Measurements from ENCODE around the gene STMN1.
A peak's percentile ranks its signal among the peaks of the same experiment; 100 is the strongest.

Gene STMN1

GRCh38 chr1:25862785-25863485 is 43.3 kb downstream of the STMN1 start:
- Mint-ChIP-seq H3K4me3 (no peak overlapping the region), H3K9me3 (no peaks in the 10 kb centered on the region), H3K27ac (no peak overlapping the region), H3K4me1 (ENCODE audit: low read depth) (peaks cover 21% of the 10 kb centered on the region), H3K27me3 (ENCODE audit: low read depth) (no peaks in the 10 kb centered on the region), H3K36me3 (ENCODE audit: low read depth) (no peaks in the 10 kb centered on the region)
- DNase-seq (ENCODE audit: low spot score) = no peak

- Mint-ChIP-seq H3K27me3 (ENCODE audit: low read depth) (no peaks in the 10 kb centered on the region), H3K27ac (no peak overlapping the region), H3K36me3 (ENCODE audit: low read depth) (no peaks in the 10 kb centered on the region), H3K9me3 (no peaks in the 10 kb centered on the region), H3K4me3 (peak overlapping the region; percentile 47), H3K4me1 (ENCODE audit: low read depth) (peaks cover 22% of the 10 kb centered on the region)
- no peak for DNase-seq (ENCODE audit: low spot score)
These were observed 44.6 kb downstream of the STMN1 start for GRCh38 chr1:25861316-25862286.

DNA sequence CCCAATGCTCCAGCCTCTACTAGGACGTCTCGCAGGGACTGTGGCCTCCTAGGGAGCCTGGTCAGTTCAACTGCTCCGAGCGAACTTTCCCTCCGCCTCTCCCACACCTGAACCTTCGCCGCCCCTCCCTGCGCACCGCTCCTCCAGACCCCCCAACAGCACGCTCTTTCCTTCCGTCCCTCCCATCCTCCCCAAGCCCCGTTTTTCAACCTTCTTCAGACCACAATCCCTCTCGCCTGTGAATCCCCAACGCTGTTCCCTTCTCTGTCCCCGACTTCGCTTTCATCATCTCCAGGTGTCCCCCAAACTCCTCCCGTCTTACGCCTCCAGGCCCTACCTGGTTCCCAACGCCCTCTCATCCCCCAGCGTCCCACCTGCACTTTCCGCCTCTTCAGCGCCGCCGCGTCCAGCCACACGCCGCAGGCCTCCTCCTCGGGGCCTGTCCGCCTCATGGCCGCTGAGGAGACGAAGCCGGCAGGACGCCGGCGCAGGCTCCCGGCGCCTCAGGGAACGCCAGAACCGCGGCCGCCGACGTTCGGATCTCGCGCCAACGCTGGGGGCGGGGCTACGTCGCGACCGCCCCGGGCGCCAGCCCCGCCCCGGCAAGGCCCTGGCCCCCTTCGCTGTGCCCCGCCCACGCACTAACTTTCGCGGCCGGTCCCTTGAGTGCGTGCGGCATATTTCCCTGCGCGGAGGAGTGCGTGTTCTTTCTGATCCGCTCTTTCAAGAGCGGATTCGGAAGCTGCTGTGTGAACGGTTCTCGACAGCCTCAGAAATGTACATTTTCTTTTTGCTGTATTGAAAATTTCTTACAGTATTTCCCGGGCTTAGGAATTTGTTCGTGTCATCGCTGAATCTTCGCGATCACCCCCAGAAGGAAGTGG is 47.1 kb downstream of the STMN1 start, which contains the start of gene AUNIP:
TSS of gene AUNIP (minus strand) at position 552 of the 884 bp plus-strand sequence. CDS start at position 452, 100 bp downstream.
- Mint-ChIP-seq H3K4me3 (peak within 1 kb of the TSS; percentile 95), H3K4me1 (ENCODE audit: low read depth) (peaks cover 24% of the 10 kb centered on the region), H3K36me3 (ENCODE audit: low read depth) (no peaks in the 10 kb centered on the region), H3K9me3 (no peaks in the 10 kb centered on the region), H3K27me3 (ENCODE audit: low read depth) (no peaks in the 10 kb centered on the region), H3K27ac (peak within 1 kb of the TSS; percentile 92)
- DNase-seq (ENCODE audit: low spot score) = peak; percentile 92

DNA sequence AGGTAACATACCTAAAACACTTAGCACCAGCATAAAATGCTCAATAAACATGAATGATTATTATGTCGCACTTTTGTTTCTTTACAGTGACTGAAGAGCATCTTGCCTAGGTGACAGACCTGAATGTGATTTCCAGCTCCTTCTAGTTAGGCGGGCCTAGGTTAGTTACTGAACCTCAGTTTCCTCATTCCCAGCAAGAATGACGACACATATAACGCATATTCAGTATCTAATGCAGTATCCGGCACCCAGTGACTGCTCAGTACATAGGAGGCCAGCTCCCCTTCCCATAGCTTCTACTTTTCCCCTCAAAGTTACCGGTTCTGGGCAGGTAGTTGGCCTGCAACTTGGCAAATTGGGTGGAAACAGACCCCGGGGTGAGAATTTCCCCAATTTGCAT is 47.7 kb downstream of the STMN1 start:
- peaks cover 24% of the 10 kb centered on the region for H3K4me1 Mint-ChIP-seq (ENCODE audit: low read depth)

GRCh38 chr1:25856856-25857255 is 49.4 kb downstream of the STMN1 start:
- Mint-ChIP-seq H3K9me3 (no peaks in the 10 kb centered on the region), H3K36me3 (ENCODE audit: low read depth) (no peaks in the 10 kb centered on the region), H3K27ac (no peak overlapping the region), H3K4me3 (no peak overlapping the region), H3K27me3 (ENCODE audit: low read depth) (no peaks in the 10 kb centered on the region), H3K4me1 (ENCODE audit: low read depth) (peaks cover 24% of the 10 kb centered on the region)
- DNase-seq (ENCODE audit: low spot score) = no peak

More for the DNA sequence above, 47.7 kb downstream of the STMN1 start:
- H3K27me3 Mint-ChIP-seq (ENCODE audit: low read depth) = no peaks in the 10 kb centered on the region
- peak overlapping the region; percentile 88 for H3K27ac Mint-ChIP-seq
- no peak for DNase-seq (ENCODE audit: low spot score)
- peak overlapping the region; percentile 95 for H3K4me3 Mint-ChIP-seq
- no peaks in the 10 kb centered on the region for H3K36me3 Mint-ChIP-seq (ENCODE audit: low read depth)
- no peaks in the 10 kb centered on the region for H3K9me3 Mint-ChIP-seq

GRCh38 chr1:25854554-25854953 is 51.7 kb downstream of the STMN1 start:
- Mint-ChIP-seq H3K27me3 (ENCODE audit: low read depth) (no peaks in the 10 kb centered on the region), H3K27ac (no peak overlapping the region), H3K4me3 (no peak overlapping the region), H3K9me3 (no peaks in the 10 kb centered on the region), H3K36me3 (ENCODE audit: low read depth) (peaks cover 1% of the 10 kb centered on the region), H3K4me1 (ENCODE audit: low read depth) (peaks cover 17% of the 10 kb centered on the region)
- no peak for DNase-seq (ENCODE audit: low spot score)

All from T-helper 2 cell treated with Interferon-gamma antibody and Interleukin-4, amounts not matched to agents 5 μg/mL and 100 μg/mL, for 36 hours (primary cell).